DND-41 (cell line): ENCODE measurements around the gene NKX3-2.

ENCODE experiments used
- CTCF ChIP-seq: IDR thresholded peaks from 2 replicates; pipeline ENCODE4 v1.5.1; 2012; ENCODE audit warnings: borderline replicate concordance, low read length, moderate library complexity, mild to moderate bottlenecking; ENCODE audit not compliant: poor library complexity, severe bottlenecking; ENCODE audit errors: extremely low read depth
- EZH2 ChIP-seq: IDR thresholded peaks from 3 replicates; pipeline ENCODE4 v1.6.1; 2012; ENCODE audit warnings: borderline replicate concordance, low read depth, mild to moderate bottlenecking, moderate library complexity, low read length, inconsistent platforms; ENCODE audit not compliant: severe bottlenecking

DNA sequence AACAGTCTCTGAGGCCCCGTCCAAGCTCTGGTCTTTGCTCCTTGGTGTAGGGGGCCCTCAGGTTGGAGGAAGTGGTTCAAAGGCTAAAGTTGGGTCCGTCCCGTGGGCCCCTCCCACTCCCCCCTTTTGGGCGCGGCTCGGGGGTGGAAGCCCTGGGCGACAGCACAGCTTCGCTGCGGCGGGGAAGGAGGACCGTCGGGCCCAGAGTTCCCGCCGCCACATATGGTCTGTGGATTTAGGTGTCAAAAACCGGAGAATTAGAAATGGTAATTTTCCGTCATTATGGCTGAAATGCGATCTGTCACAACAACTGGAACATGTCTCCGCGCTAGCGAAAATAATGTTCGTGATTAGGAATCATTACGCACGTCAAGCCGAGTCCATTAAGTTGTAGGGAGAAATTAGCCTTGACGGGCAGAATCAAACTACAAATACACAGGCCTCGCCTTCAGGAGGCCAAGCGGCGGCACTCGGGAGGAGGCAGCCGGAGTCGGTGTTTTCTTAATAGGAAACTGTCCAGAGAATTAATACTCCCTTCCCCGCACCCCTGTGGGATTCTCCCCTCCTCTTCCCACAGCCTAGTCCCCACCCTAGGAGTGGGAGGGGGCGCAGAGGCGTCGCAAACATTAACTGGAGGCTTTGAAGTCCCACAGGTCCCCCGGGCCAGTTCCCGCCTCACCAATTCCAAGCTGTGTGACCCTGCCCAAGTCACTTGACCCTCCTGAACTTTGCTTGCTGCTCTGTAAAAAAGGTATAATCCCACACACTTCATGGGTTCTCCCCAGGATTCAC, 15.0 kb downstream of the NKX3-2 start:
- no peak for TF ChIP-seq CTCF
- no peak for TF ChIP-seq EZH2
